GM12801 (cell line): ENCODE results near the gene KCNH3.

Experiments used
- TF ChIP-seq, protein P1 (sequence below): IDR thresholded peaks from one replicate; pipeline ENCODE4 v1.5.1; 2011; ENCODE audit warnings: control low read depth; ENCODE audit not compliant: insufficient read length; ENCODE audit errors: extremely low read depth

The KCNH3 gene

GRCh38 chr12:49582850-49583249 lies 44.0 kb downstream of the KCNH3 start:
- TF ChIP-seq, protein P1, sequence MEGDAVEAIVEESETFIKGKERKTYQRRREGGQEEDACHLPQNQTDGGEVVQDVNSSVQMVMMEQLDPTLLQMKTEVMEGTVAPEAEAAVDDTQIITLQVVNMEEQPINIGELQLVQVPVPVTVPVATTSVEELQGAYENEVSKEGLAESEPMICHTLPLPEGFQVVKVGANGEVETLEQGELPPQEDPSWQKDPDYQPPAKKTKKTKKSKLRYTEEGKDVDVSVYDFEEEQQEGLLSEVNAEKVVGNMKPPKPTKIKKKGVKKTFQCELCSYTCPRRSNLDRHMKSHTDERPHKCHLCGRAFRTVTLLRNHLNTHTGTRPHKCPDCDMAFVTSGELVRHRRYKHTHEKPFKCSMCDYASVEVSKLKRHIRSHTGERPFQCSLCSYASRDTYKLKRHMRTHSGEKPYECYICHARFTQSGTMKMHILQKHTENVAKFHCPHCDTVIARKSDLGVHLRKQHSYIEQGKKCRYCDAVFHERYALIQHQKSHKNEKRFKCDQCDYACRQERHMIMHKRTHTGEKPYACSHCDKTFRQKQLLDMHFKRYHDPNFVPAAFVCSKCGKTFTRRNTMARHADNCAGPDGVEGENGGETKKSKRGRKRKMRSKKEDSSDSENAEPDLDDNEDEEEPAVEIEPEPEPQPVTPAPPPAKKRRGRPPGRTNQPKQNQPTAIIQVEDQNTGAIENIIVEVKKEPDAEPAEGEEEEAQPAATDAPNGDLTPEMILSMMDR: no peak

- TF ChIP-seq, protein P1: no peak
Observed at GRCh38 chr12:49583366-49584094, 44.7 kb downstream of the KCNH3 start.

DNA sequence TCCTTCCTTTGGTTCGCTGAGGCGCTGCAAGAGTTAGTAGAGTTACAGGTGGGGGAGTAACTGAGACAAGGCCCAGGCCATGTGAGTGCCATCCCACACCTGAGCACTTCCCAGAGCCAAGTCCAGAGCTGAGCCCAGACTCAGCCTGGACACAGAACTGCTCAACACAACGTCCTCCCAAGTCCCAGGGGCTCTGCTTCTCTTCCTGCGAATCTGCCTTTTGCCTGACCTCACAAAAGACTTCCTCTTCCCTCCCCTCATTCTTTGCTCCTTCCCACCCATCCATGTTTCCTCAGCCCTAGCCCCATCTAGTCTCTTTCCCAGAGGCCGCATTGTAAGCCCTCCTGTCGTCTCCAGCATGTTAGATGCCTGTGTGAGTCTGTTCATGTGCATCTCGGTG lies 45.8 kb downstream of the KCNH3 start:
- TF ChIP-seq, protein P1: no peak

- TF ChIP-seq, protein P1: no peak
Observed at GRCh38 chr12:49585477-49586459, 46.9 kb downstream of the KCNH3 start.

DNA sequence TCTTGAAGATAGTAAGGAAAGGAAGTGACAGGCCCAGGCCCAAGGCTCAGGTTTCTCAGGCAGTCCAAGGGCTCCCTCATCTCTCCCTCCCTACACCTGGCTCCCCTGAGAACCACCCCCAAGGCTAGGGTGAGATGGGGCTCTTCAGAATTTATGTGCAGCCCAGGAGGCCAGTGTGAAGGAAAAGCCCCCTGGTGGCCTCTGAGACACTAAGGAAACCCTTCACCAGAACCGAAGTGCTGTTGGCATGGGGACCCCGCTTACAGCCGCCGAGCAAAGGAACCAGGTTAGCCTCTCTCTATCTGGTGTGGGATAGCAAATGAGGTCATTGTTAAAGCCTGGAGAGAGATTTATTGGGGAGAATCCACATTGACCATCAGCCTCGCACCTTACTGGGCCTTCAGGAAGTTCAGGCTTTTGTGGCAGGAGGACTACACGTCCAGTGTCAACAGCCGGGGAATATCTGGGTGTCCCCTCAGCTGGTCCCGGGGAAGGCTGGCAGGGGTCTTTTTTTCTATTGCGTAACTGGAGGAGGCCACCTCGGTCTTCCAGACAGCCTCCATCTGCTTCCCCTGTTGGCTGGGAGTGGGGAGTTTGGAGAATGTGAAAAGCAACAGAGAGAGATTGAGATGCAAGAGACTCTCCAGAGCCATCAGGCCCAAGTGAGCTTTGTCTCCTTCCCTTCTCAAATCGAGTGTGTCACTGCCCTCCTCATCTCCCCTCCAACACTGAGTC lies 48.5 kb downstream of the KCNH3 start:
- TF ChIP-seq, protein P1: no peak

- TF ChIP-seq, protein P1: no peak
Observed at GRCh38 chr12:49588281-49588680, 49.5 kb downstream of the KCNH3 start.
